Measurements from ENCODE around the gene TUBAL3. TPM values are rescaled to one million over a fixed set of nuclear protein-coding genes. Genes with fewer than 3 reads are reported as not detected.

TUBAL3 gene
- total and polyA plus RNA-seq, 2 donors (not counting 3 experiments of a cell fraction or from before 2014, with no cell fraction given) = not detected

DNA sequence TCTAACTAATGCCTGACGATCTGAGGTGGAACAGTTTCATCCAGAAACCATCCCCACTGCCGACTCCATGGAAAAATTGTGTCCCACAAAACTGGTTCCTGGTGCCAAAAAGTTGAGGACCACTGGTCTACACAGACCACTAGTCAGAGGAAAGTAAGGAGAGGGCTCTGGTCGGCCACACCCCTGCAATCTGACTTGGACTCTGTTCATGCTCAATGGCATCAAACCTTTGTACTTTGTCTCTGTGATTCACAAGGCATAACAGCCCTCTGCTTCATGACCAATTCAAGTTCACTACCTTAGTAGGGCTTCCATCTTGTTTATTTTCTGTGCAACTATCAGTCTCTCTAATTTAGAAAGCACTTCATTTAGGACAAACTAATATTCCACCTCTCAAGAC is 1.8 kb downstream of the TUBAL3 start:
- intact Hi-C loops (cut with micrococcal nuclease) (no loop called here), dilution Hi-C loops (cut with MboI; ENCODE audit: extremely low pct_ligation_motif_present, low sequenced_read_pairs) (no loop called here)
- FAIRE-seq (no peak), DNase-seq (ENCODE audit: low read depth, low spot score) (no peak)
- no peaks in the 10 kb centered on the region for H3K27me3 ChIP-seq (ENCODE audit: control insufficient read depth in 2 of 2, insufficient read depth in 2 of 2, low read length in 2 of 2)
- no peak overlapping the region for H3K27ac ChIP-seq (ENCODE audit: insufficient read depth, low read depth, low read length)
- H3K4me1 ChIP-seq (ENCODE audit: control insufficient read depth, extremely low read depth, insufficient read depth, low read length) = peaks cover 8% of the 10 kb centered on the region
- POLR2A ChIA-PET = no interaction called here
- no peaks in the 10 kb centered on the region for H3K36me3 ChIP-seq (ENCODE audit: control insufficient read depth in 2 of 2, extremely low read depth in 1 of 2, insufficient read depth in 2 of 2, low read length in 2 of 2)
- H3K9me3 ChIP-seq (replicated peaks; ENCODE audit: control insufficient read depth, insufficient read depth, low read length) = no peaks in the 10 kb centered on the region
- H3K9ac ChIP-seq (replicated peaks; ENCODE audit: extremely low read depth, insufficient read depth, low read length) = no peak overlapping the region
- H4K20me1 ChIP-seq (replicated peaks; ENCODE audit: control insufficient read depth, extremely low read depth, insufficient read depth, low read length) = no peaks in the 10 kb centered on the region
- no peak for TF ChIP-seq POLR2A (IDR thresholded peaks at IDR 0.05; ENCODE audit: low read depth, low read length)
- TF ChIP-seq POLR2AphosphoS5 (IDR thresholded peaks at IDR 0.05; ENCODE audit: insufficient read depth, low read depth, low read length) = no peak
- no peak for TF ChIP-seq MAX (IDR thresholded peaks at IDR 0.05; ENCODE audit: insufficient read depth, insufficient read length)
- TF ChIP-seq JUN (IDR thresholded peaks at IDR 0.05; ENCODE audit: borderline replicate concordance, insufficient read depth, insufficient read length, low read depth) = no peak
- TF ChIP-seq, protein P1, sequence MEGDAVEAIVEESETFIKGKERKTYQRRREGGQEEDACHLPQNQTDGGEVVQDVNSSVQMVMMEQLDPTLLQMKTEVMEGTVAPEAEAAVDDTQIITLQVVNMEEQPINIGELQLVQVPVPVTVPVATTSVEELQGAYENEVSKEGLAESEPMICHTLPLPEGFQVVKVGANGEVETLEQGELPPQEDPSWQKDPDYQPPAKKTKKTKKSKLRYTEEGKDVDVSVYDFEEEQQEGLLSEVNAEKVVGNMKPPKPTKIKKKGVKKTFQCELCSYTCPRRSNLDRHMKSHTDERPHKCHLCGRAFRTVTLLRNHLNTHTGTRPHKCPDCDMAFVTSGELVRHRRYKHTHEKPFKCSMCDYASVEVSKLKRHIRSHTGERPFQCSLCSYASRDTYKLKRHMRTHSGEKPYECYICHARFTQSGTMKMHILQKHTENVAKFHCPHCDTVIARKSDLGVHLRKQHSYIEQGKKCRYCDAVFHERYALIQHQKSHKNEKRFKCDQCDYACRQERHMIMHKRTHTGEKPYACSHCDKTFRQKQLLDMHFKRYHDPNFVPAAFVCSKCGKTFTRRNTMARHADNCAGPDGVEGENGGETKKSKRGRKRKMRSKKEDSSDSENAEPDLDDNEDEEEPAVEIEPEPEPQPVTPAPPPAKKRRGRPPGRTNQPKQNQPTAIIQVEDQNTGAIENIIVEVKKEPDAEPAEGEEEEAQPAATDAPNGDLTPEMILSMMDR (IDR thresholded peaks at IDR 0.05; ENCODE audit: extremely low read depth in 1 of 2, insufficient read depth in 1 of 2, low read depth in 1 of 2, low read length in 2 of 2) = no peak
- TF ChIP-seq EZH2 (IDR thresholded peaks at IDR 0.05; ENCODE audit: borderline replicate concordance, low read depth, low read length, severe bottlenecking) = no peak
- TF ChIP-seq GATA2 (IDR thresholded peaks at IDR 0.05; ENCODE audit: insufficient read depth, insufficient read length, low read depth, low read length) = no peak
- TF ChIP-seq FOS (IDR thresholded peaks at IDR 0.05; ENCODE audit: borderline replicate concordance, insufficient read depth, low read length) = no peak
- TF ChIP-seq MYC (IDR thresholded peaks at IDR 0.05; ENCODE audit: low read depth, low read length) = no peak
- no peak overlapping the region for H3K4me2 ChIP-seq (ENCODE audit: insufficient read depth, low read length)
- no peak overlapping the region for H2AFZ ChIP-seq (ENCODE audit: low read depth, low read length)
- H3K79me2 ChIP-seq (ENCODE audit: control insufficient read depth, insufficient read depth, low read length) = no peaks in the 10 kb centered on the region
- CTCF ChIA-PET = interaction anchor here (2.5 kb wide), 1 partner anchor 553 kb away, joined by 7 read pairs; no protein-coding TSS in a partner anchor
- H3K9me1 ChIP-seq (replicated peaks; ENCODE audit: control insufficient read depth, extremely low read depth, insufficient read depth, low read length) = no peaks in the 10 kb centered on the region
- no TSS peak for BruUV-seq (replicated peaks)
- H3K4me3 ChIP-seq (replicated peaks in 1 of 3; ENCODE audit: insufficient read depth in 1 of 3, low read depth in 1 of 3, low read length in 3 of 3) = no peak overlapping the region

Data from endothelial cell of umbilical vein (primary cell).